OCI-LY3 (cell line): ENCODE measurements around the gene TANK.

Source experiments
- CTCF ChIP-seq: fragments of 200-600, 300-600 bp; sonication (generic); IDR thresholded peaks from 2 replicates; pipeline ENCODE4 v1.5.1; 2014; ENCODE audit warnings: antibody characterized with exemption, low read length, low read depth
- EZH2phosphoT487 ChIP-seq: fragments of 200-600 bp; shearing (Covaris generic); IDR thresholded peaks from 2 replicates; pipeline ENCODE4 v1.6.1; 2018; ENCODE audit warnings: antibody characterized with exemption, mixed run types, low read depth

GRCh38 chr2:161141033-161141432 is 19.2 kb upstream of the TANK start:
- TF ChIP-seq CTCF (no peak), EZH2phosphoT487 (no peak)
